Body of pancreas (tissue), 4 donors: ENCODE results near the gene PUS3. TPM values are rescaled to one million over a fixed set of nuclear protein-coding genes. Genes with fewer than 3 reads are reported as not detected.
"Not testable (repeated sequence)": the region's sequence is repeated elsewhere in the genome, so short reads cannot be mapped to it uniquely, and the experiment has no call there.

Source experiments
- ATAC-seq: fragments of 150-250 bp; one replicate; pipeline ENCODE4 v1.9.1; 2016
- DNase-seq, 4 donors: peaks; one replicate each; pipeline ENCODE4 v3.0.0-alpha.2; 2019
- H3K27ac ChIP-seq, 4 donors: fragments of 200-600 bp; sonication (generic); 1 replicate in 3 of 4; 2 replicates in 1 of 4; pipeline versions ENCODE4 v1.5.1 to v1.6.1; 2016 to 2019; ENCODE audit warnings: mild to moderate bottlenecking in 1 of 4, mixed read lengths in 1 of 4, moderate library complexity in 1 of 4
- H3K27me3 ChIP-seq, 2 donors: fragments of 200-600 bp; sonication (generic); one replicate each; pipeline ENCODE4 v1.6.0; 2016; ENCODE audit warnings: mild to moderate bottlenecking in 1 of 2
- H3K36me3 ChIP-seq, 2 donors: fragments of 200-600 bp; sonication (generic); replicated peaks in 1 of 2; 2 replicates each; pipeline ENCODE4 v1.5.1; 2016; ENCODE audit warnings: low read depth in 2 of 2; ENCODE audit not compliant: insufficient read depth in 1 of 2
- H3K4me1 ChIP-seq: fragments of 200-600 bp; sonication (generic); one replicate; pipeline ENCODE4 v1.6.0; 2016
- H3K4me3 ChIP-seq, 2 donors: fragments of 200-600 bp; sonication (generic); 1 replicate in 1 of 2; 2 replicates in 1 of 2; pipeline ENCODE4 v1.5.1; 2016 to 2019
- H3K9me3 ChIP-seq, 3 donors: fragments of 200-600 bp; sonication (generic); 1 replicate in 2 of 3; 2 replicates in 1 of 3; pipeline ENCODE4 v1.5.1; 2016
- CTCF ChIP-seq, 7 experiments: fragments of 450-650 bp in 4 of 7; fragments of 200-600 bp in 3 of 7; sonication (generic) in 3 of 7; IDR thresholded peaks; one replicate each; pipeline ENCODE4 v1.5.1; 2016 to 2019; ENCODE audit warnings: antibody characterized with exemption in 7 of 7
- POLR2A ChIP-seq, 3 donors: fragments of 450-650 bp; IDR thresholded peaks; one replicate each; pipeline ENCODE4 v1.6.1; 2016; ENCODE audit warnings: antibody characterized with exemption in 3 of 3, mild to moderate bottlenecking in 2 of 3
- WGBS, 2 donors: methylation state at CpG; one replicate each; pipeline ENCODE4 v1.1.5; 2017; 5-methylcytosine and 5-hydroxymethylcytosine counted together
- intact Hi-C: fragments of 100-400 bp; cut with DNase I; formaldehyde crosslinking; loops from one replicate; pipeline ENCODE4 v1.15.1; 2023
- total RNA-seq, 2 donors: library from RNA; depleted of rRNA; stranded (reverse); fragments of >200 nt; gene quantifications; one replicate each; pipeline ENCODE4 v1.1.0, GENCODE V29; 2016

PUS3 gene
- total RNA-seq, 2 donors from 2014 or later = 1.6 to 9.6 TPM

GRCh38 chr11:125872138-125872491 is 30.9 kb downstream of the PUS3 start:
- ATAC-seq = no peak
- TF ChIP-seq CTCF (IDR thresholded peaks at IDR 0.05) (no peak), POLR2A (IDR thresholded peaks at IDR 0.05) (no peak)
- Histone ChIP-seq H3K4me1 (no peaks in the 10 kb centered on the region), H3K9me3 (no peaks in the 10 kb centered on the region), H3K27ac (no peak overlapping the region), H3K36me3 (no peaks in the 10 kb centered on the region), H3K27me3 (no peaks in the 10 kb centered on the region), H3K4me3 (no peak overlapping the region)
- intact Hi-C loops = no loop called here
- DNase-seq = no peak

- TF ChIP-seq CTCF (IDR thresholded peaks at IDR 0.05) (peak in 6 of 7 experiments; percentile 18 to 40 (median 26)), POLR2A (IDR thresholded peaks at IDR 0.05) (no peak)
- H3K4me1 ChIP-seq = no peaks in the 10 kb centered on the region
- H3K27me3 ChIP-seq = no peaks in the 10 kb centered on the region
- H3K36me3 ChIP-seq = no peaks in the 10 kb centered on the region
- ATAC-seq = no peak
- peak in 3 of 4 donors; percentile 26 to 48 (median 26) for DNase-seq
- H3K4me3 ChIP-seq = no peak overlapping the region
- intact Hi-C loops = no loop called here
- no peaks in the 10 kb centered on the region for H3K9me3 ChIP-seq
- 62 to 65% methylated on average over 10 of the region's 10 CpGs for WGBS, 2 donors
- no peak overlapping the region for H3K27ac ChIP-seq
Observed at GRCh38 chr11:125871391-125872137, 31.4 kb downstream of the PUS3 start.

- Histone ChIP-seq H3K4me1 (no peaks in the 10 kb centered on the region), H3K27me3 (no peaks in the 10 kb centered on the region), H3K27ac (no peak overlapping the region), H3K4me3 (no peak overlapping the region), H3K9me3 (no peaks in the 10 kb centered on the region), H3K36me3 (no peaks in the 10 kb centered on the region)
- TF ChIP-seq POLR2A (IDR thresholded peaks at IDR 0.05) = no peak
- no peak for TF ChIP-seq CTCF (IDR thresholded peaks at IDR 0.05)
- ATAC-seq = no peak
- 60 to 81% methylated on average over 2 of the region's 2 CpGs for WGBS, 2 donors
- no peak for DNase-seq
- intact Hi-C loops = no loop called here
Observed at GRCh38 chr11:125869521-125869920, 33.5 kb downstream of the PUS3 start.

GRCh38 chr11:125865354-125865753 is 37.7 kb downstream of the PUS3 start:
- ATAC-seq, H3K9me3 ChIP-seq, H3K4me1 ChIP-seq, H3K36me3 ChIP-seq, H3K27me3 ChIP-seq, intact Hi-C loops, H3K4me3 ChIP-seq, H3K27ac ChIP-seq, DNase-seq: not testable (repeated sequence)
- WGBS, 2 donors = 78 to 97% methylated on average over 4 of the region's 4 CpGs

GRCh38 chr11:125862786-125863185 is 40.2 kb downstream of the PUS3 start:
- H3K4me1 ChIP-seq, H3K9me3 ChIP-seq, H3K27ac ChIP-seq, H3K36me3 ChIP-seq, intact Hi-C loops, H3K27me3 ChIP-seq, H3K4me3 ChIP-seq, DNase-seq, ATAC-seq: not testable (repeated sequence)
- WGBS, 2 donors = 79% methylated on average over 9 of the region's 33 CpGs; no CpG with 5 or more reads in 1 of the 2 donors

- H3K9me3 ChIP-seq, DNase-seq, H3K4me3 ChIP-seq, H3K27ac ChIP-seq, H3K27me3 ChIP-seq, ATAC-seq, H3K36me3 ChIP-seq, intact Hi-C loops, H3K4me1 ChIP-seq: not testable (repeated sequence)
- WGBS, 2 donors = 78 to 82% methylated on average over 9 of the region's 9 CpGs
Observed at GRCh38 chr11:125857670-125858069, 45.3 kb downstream of the PUS3 start.
